K562 (cell line): ENCODE data around the gene SLC26A11. TPM values are rescaled to one million over a fixed set of nuclear protein-coding genes. Genes with fewer than 3 reads are reported as not detected.

ENCODE experiments used
- CBFA2T2 ChIP-seq: fragments of 450-650 bp; conservative IDR thresholded peaks from 2 replicates; pipeline ENCODE4 v1.6.1; 2017; ENCODE audit warnings: mild to moderate bottlenecking
- CUX1 ChIP-seq: fragments of 200-800 bp; sonication (Bioruptor generic); IDR thresholded peaks from 2 replicates; pipeline ENCODE4 v1.6.1; 2016; ENCODE audit warnings: missing genetic modification characterization, missing compliant biosample characterization
- HMG20A ChIP-seq: fragments of 450-650 bp; formaldehyde crosslinking; conservative IDR thresholded peaks from 2 replicates; pipeline ENCODE4 v1.4.0; 2020; ENCODE audit warnings: mild to moderate bottlenecking, mixed read lengths
- ID3 ChIP-seq, 2 experiments: fragments of 250-450 bp in 1 of 2; fragments of 450-650 bp in 1 of 2; sonication (Bioruptor Pico) in 1 of 2; IDR thresholded peaks; 2 replicates each; pipeline versions ENCODE4 v1.6.1 to v1.8.0; 2016 to 2021; ENCODE audit warnings: mild to moderate bottlenecking in 2 of 2, moderate library complexity in 2 of 2, missing compliant biosample characterization in 1 of 2, missing genetic modification characterization in 1 of 2
- IRF9 ChIP-seq: fragments of 450-650 bp; IDR thresholded peaks from 2 replicates; pipeline ENCODE4 v1.6.1; 2016; ENCODE audit warnings: missing biosample characterization, missing genetic modification characterization
- POLR2G ChIP-seq: fragments of 200-400 bp; formaldehyde crosslinking; IDR thresholded peaks from 2 replicates; pipeline ENCODE4 v1.6.1; 2017; ENCODE audit warnings: low read depth, mild to moderate bottlenecking, antibody characterized with exemption, low read length, moderate library complexity
- SRSF1 ChIP-seq: fragments of 200-400 bp; formaldehyde crosslinking; IDR thresholded peaks from 2 replicates; pipeline ENCODE4 v1.6.1; 2017; ENCODE audit warnings: mild to moderate bottlenecking, low read depth, low read length, moderate library complexity
- STAT5A ChIP-seq: IDR thresholded peaks from 2 replicates; pipeline ENCODE4 v1.6.1; 2012; ENCODE audit warnings: low read length, inconsistent platforms, borderline replicate concordance
- TEAD4 ChIP-seq, 2 experiments: sonication (generic) in 1 of 2; formaldehyde crosslinking in 1 of 2; IDR thresholded peaks; 2 replicates each; pipeline versions ENCODE4 v1.6.1 to v1.8.0; 2012 to 2022; ENCODE audit warnings: borderline replicate concordance in 1 of 2, inconsistent platforms in 1 of 2, low read length in 1 of 2, mild to moderate bottlenecking in 1 of 2, missing genetic modification reagents in 1 of 2
- U2AF1 ChIP-seq: fragments of 200-400 bp; formaldehyde crosslinking; optimal IDR thresholded peaks from 2 replicates; pipeline ENCODE3; 2017; ENCODE audit warnings: mild to moderate bottlenecking, low read depth, low read length, moderate library complexity
- ZNF239 ChIP-seq: fragments of 250-450 bp; sonication (Bioruptor Pico); IDR thresholded peaks from 2 replicates; pipeline ENCODE4 v1.4.0; 2020; ENCODE audit warnings: mild to moderate bottlenecking
- polyA plus RNA-seq, 8 experiments: library from polyadenylated mRNA; depleted of rRNA in 4 of 8; stranded (reverse) in 5 of 8; unstranded in 3 of 8; fragments of >200 nt; fragmentation: Nextera tagmentation in 2 of 8; fragmentation: Illumina TruSeq in 1 of 8; extraction: Ambion mirVana in 2 of 8; extraction: Trizol in 1 of 8; gene quantifications; 2 replicates each; pipeline versions ENCODE4 v1.2.1 to v1.2.3, GENCODE V29; 2011 to 2014; ENCODE audit warnings: inconsistent platforms in 1 of 8, missing spikeins in 1 of 8
- total RNA-seq, 7 experiments: library from RNA; depleted of rRNA in 6 of 7; stranded (reverse); fragments of >200 nt in 6 of 7; fragmentation: Illumina TruSeq in 2 of 7; extraction: Trizol in 2 of 7; gene quantifications; 2 replicates each; pipeline versions ENCODE4 v1.2.1 to v1.2.3, GENCODE V29; 2011 to 2021; ENCODE audit warnings: low replicate concordance in 1 of 7
- TF ChIP-seq, protein P1 (sequence below): sonication (generic); formaldehyde crosslinking; IDR thresholded peaks from 2 replicates; pipeline ENCODE4 v1.8.0; 2022; ENCODE audit warnings: mild to moderate bottlenecking, low read depth, missing genetic modification reagents
- TF ChIP-seq, protein P2 (sequence below): fragments of 250-450 bp; sonication (Bioruptor Pico); IDR thresholded peaks from 2 replicates; pipeline ENCODE4 v1.4.0; 2020; ENCODE audit warnings: mild to moderate bottlenecking, moderate library complexity

Gene SLC26A11
- total and polyA plus RNA-seq, 9 of the 15 experiments (the other 6 are each of a cell fraction or from before 2014, with no cell fraction given), result 0.06 to 3.1 (median 1.2) TPM; not detected in 1

DNA sequence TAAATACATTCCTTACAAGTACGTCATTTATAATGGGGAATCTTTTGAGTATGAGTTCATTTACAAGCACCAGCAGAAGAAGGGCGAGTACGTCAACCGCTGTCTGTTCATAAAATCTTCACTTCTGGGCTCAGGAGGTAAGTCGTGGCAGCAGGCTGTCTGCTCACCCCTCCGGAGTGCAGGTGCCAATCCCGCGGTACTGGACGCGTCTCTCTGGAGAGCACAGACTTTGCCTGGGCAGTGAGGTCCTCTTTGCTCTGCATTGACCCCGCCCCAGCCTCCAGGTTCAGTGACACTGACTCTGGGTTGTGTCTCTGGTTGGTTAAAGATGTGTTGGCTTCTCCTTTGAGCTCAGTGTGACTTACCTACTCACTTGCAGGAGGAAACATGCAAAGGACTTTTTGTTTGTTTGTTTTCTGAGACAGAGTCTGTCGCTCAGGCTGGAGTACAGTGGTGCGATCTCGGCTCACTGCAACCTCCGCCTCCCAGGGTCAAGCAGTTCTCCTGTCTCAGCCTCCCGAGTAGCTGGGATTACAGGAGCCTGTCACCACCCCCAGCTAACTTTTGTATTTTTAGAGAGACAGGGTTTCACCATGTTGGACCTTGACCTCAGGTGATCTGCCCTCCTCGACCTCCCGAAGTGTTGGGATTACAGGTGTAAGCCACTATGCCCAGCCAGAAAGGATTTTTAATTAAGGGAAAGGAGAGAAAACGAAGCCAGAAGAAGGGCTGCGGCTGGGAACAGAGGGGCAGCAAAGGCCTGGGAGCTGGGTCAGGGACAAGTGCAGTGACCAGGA, 71.7 kb downstream of the SLC26A11 start (continued):
- no peak for TF ChIP-seq CUX1 (CRISPR knock-in tag)
- no peak for TF ChIP-seq U2AF1
- no peak for TF ChIP-seq STAT5A
- no peak for TF ChIP-seq HMG20A (CRISPR knock-in tag)
- no peak for TF ChIP-seq ID3 (CRISPR knock-in tag; IDR thresholded peaks at IDR 0.05)
- no peak for TF ChIP-seq ID3 (tag; IDR thresholded peaks at IDR 0.05)
- no peak for TF ChIP-seq CBFA2T2
- TF ChIP-seq, protein P1, sequence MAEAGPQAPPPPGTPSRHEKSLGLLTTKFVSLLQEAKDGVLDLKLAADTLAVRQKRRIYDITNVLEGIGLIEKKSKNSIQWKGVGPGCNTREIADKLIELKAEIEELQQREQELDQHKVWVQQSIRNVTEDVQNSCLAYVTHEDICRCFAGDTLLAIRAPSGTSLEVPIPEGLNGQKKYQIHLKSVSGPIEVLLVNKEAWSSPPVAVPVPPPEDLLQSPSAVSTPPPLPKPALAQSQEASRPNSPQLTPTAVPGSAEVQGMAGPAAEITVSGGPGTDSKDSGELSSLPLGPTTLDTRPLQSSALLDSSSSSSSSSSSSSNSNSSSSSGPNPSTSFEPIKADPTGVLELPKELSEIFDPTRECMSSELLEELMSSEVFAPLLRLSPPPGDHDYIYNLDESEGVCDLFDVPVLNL (CRISPR knock-in tag), result no peak
- no peak for TF ChIP-seq TEAD4 (IDR thresholded peaks at IDR 0.05; ENCODE audit: low read length)
- no peak for TF ChIP-seq TEAD4 (CRISPR knock-in tag; IDR thresholded peaks at IDR 0.05; ENCODE audit: borderline replicate concordance)
- TF ChIP-seq POLR2G, result no peak
- TF ChIP-seq SRSF1, result no peak
- no peak for TF ChIP-seq ZNF239 (CRISPR knock-in tag)
- no peak for TF ChIP-seq IRF9 (tag)
- TF ChIP-seq, protein P2, sequence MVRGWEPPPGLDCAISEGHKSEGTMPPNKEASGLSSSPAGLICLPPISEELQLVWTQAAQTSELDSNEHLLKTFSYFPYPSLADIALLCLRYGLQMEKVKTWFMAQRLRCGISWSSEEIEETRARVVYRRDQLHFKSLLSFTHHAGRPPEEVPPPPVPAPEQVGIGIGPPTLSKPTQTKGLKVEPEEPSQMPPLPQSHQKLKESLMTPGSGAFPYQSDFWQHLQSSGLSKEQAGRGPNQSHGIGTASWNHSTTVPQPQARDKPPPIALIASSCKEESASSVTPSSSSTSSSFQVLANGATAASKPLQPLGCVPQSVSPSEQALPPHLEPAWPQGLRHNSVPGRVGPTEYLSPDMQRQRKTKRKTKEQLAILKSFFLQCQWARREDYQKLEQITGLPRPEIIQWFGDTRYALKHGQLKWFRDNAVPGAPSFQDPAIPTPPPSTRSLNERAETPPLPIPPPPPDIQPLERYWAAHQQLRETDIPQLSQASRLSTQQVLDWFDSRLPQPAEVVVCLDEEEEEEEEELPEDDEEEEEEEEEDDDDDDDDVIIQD, result no peak
- TF ChIP-seq, all 486 proteins: peak for 0
